Prostate gland (tissue), 2 donors: ENCODE measurements around the gene OR5H14. TPM values are rescaled to one million over a fixed set of nuclear protein-coding genes. Genes with fewer than 3 reads are reported as not detected.
"Not testable (repeated sequence)": the region's sequence is repeated elsewhere in the genome, so short reads cannot be mapped to it uniquely, and the experiment has no call there.

Experiments used
- DNase-seq: peaks from one replicate; pipeline ENCODE4 v3.0.0-alpha.2; 2019; ENCODE audit warnings: low spot score
- H3K27ac ChIP-seq, 2 donors: fragments of 200-600 bp; sonication (generic); 2 replicates each; pipeline ENCODE4 v1.5.1; 2017 to 2019
- H3K27me3 ChIP-seq: fragments of 200-600 bp; sonication (generic); replicated peaks from 2 replicates; pipeline ENCODE4 v1.5.1; 2019; ENCODE audit not compliant: insufficient read depth
- H3K36me3 ChIP-seq, 2 donors: fragments of 200-600 bp; sonication (generic); 1 replicate in 1 of 2; 2 replicates in 1 of 2; pipeline versions ENCODE4 v1.5.1 to v1.8.1; 2017 to 2019
- H3K4me1 ChIP-seq: fragments of 200-600 bp; sonication (generic); replicated peaks from 2 replicates; pipeline ENCODE4 v1.5.1; 2019
- H3K4me3 ChIP-seq, 2 donors: fragments of 200-600 bp; sonication (generic); 2 replicates each; pipeline ENCODE4 v1.5.1; 2017 to 2019
- H3K9me3 ChIP-seq: fragments of 200-600 bp; sonication (generic); 2 replicates; pipeline ENCODE4 v1.5.1; 2017
- CTCF ChIP-seq, 4 experiments: fragments of 200-600 bp in 2 of 4; fragments of 450-650 bp in 2 of 4; sonication (generic) in 2 of 4; IDR thresholded peaks; 1 replicate in 3 of 4; 2 replicates in 1 of 4; pipeline ENCODE4 v1.5.1; 2016 to 2019; ENCODE audit warnings: antibody characterized with exemption in 4 of 4, mild to moderate bottlenecking in 2 of 4, moderate library complexity in 2 of 4
- POLR2A ChIP-seq: fragments of 450-650 bp; IDR thresholded peaks from one replicate; pipeline ENCODE4 v1.6.1; 2016; ENCODE audit warnings: antibody characterized with exemption, mild to moderate bottlenecking
- POLR2AphosphoS5 ChIP-seq: sonication (generic); formaldehyde crosslinking; IDR thresholded peaks from one replicate; pipeline ENCODE4 v1.6.1; 2017; ENCODE audit warnings: antibody characterized with exemption
- WGBS: methylation state at CpG from one replicate; pipeline ENCODE4 v1.1.5; 2018; 5-methylcytosine and 5-hydroxymethylcytosine counted together
- intact Hi-C: fragments of 100-400 bp; cut with DNase I; formaldehyde crosslinking; loops from one replicate; pipeline ENCODE4 v1.14.2; 2022
- total RNA-seq, 2 donors: library from RNA; depleted of rRNA; stranded (reverse); fragments of >200 nt; gene quantifications; one replicate each; pipeline ENCODE4 v1.1.0, GENCODE V29; 2016

The OR5H14 gene
- total RNA-seq, 2 donors from 2014 or later = not detected

- Histone ChIP-seq H3K9me3 (no peaks in the 10 kb centered on the region), H3K27me3 (no peaks in the 10 kb centered on the region), H3K36me3 (no peaks in the 10 kb centered on the region), H3K4me3 (no peak overlapping the region), H3K27ac (no peak overlapping the region), H3K4me1 (no peaks in the 10 kb centered on the region)
- no peak for DNase-seq
- intact Hi-C loops = no loop called here
- TF ChIP-seq CTCF (IDR thresholded peaks at IDR 0.05) (peak in 1 of 4 experiments; percentile 44), POLR2A (no peak)
These were observed 37.9 kb downstream of the OR5H14 start for GRCh38 chr3:98185180-98185579.

- Histone ChIP-seq H3K36me3 (no peaks in the 10 kb centered on the region), H3K9me3 (no peaks in the 10 kb centered on the region), H3K4me1 (no peaks in the 10 kb centered on the region), H3K27me3 (no peaks in the 10 kb centered on the region), H3K27ac (no peak overlapping the region), H3K4me3 (no peak overlapping the region)
- intact Hi-C loops = no loop called here
- peak in 3 of 4 experiments; percentile 7 to 22 (median 13) for TF ChIP-seq CTCF (IDR thresholded peaks at IDR 0.05)
- no peak for TF ChIP-seq POLR2A
- TF ChIP-seq POLR2AphosphoS5 = peak; percentile 14
- 17% methylated on average over 3 of the region's 3 CpGs for WGBS
- no peak for DNase-seq
These were observed 41.3 kb downstream of the OR5H14 start for GRCh38 chr3:98188545-98188944.

- H3K27me3 ChIP-seq, intact Hi-C loops, H3K4me1 ChIP-seq, H3K4me3 ChIP-seq, H3K9me3 ChIP-seq, DNase-seq, H3K27ac ChIP-seq, H3K36me3 ChIP-seq: not testable (repeated sequence)
These were observed 43.6 kb downstream of the OR5H14 start for GRCh38 chr3:98190911-98191310.

- intact Hi-C loops, H3K9me3 ChIP-seq, H3K4me1 ChIP-seq, DNase-seq, H3K4me3 ChIP-seq, H3K27ac ChIP-seq, H3K27me3 ChIP-seq, H3K36me3 ChIP-seq: not testable (repeated sequence)
- WGBS = 77% methylated on average over 2 of the region's 2 CpGs
These were observed 49.0 kb downstream of the OR5H14 start for GRCh38 chr3:98196293-98196692.

- no peaks in the 10 kb centered on the region for H3K36me3 ChIP-seq
- no peaks in the 10 kb centered on the region for H3K4me1 ChIP-seq
- intact Hi-C loops = no loop called here
- DNase-seq = no peak
- WGBS = 73% methylated on average over 1 of the region's 1 CpG
- no peak overlapping the region for H3K4me3 ChIP-seq
- H3K9me3 ChIP-seq = no peaks in the 10 kb centered on the region
- TF ChIP-seq POLR2A (no peak), POLR2AphosphoS5 (no peak), CTCF (IDR thresholded peaks at IDR 0.05) (no peak)
- H3K27me3 ChIP-seq = no peaks in the 10 kb centered on the region
- H3K27ac ChIP-seq = no peak overlapping the region
These were observed 51.7 kb downstream of the OR5H14 start for GRCh38 chr3:98199020-98199419.

Other genes starting within 250 kb of the OR5H14 start
- gene RIOX2, start 175.0 kb upstream of the OR5H14 start, total RNA-seq = 10 to 100 TPM; 18.1 to 20.2 TPM
- gene GABRR3, start 112.2 kb upstream of the OR5H14 start, total RNA-seq = under 1 TPM in 1 of 2 donors, not detected in 1; 0.34 TPM
- gene OR5AC2, start 60.3 kb upstream of the OR5H14 start, total RNA-seq = not detected
- gene OR5H1, start 16.8 kb upstream of the OR5H14 start, total RNA-seq = not detected
- gene OR5H15, start 19.2 kb downstream of the OR5H14 start, total RNA-seq = not detected
- not detected for gene OR5H6, start 116.8 kb downstream of the OR5H14 start, total RNA-seq
- gene OR5H2, start 135.0 kb downstream of the OR5H14 start, total RNA-seq = not detected
- 1 to 10 TPM in 1 of 2 donors, not detected in 1; 1.3 TPM for gene OR5K4, start 206.4 kb downstream of the OR5H14 start, total RNA-seq
- not detected for gene OR5K3, start 243.2 kb downstream of the OR5H14 start, total RNA-seq